ENCODE results near the gene TEKT2. TPM values are rescaled to one million over a fixed set of nuclear protein-coding genes. Genes with fewer than 3 reads are reported as not detected.
A peak's percentile ranks its signal among the peaks of the same experiment; 100 is the strongest.

Gene TEKT2
- total and polyA plus RNA-seq, 2 of the 8 experiments (the other 6 are each of a cell fraction or from before 2014, with no cell fraction given) = 1.6 to 1.7 TPM

GRCh38 chr1:36086529-36087232, 2.8 kb downstream of the TEKT2 start:
- WGBS, 2 experiments (ENCODE audit: extremely low coverage in 1 of 2, insufficient coverage in 1 of 2, insufficient read length in 1 of 2, insufficient replicate concordance in 2 of 2, low coverage in 1 of 2, low lambda C conversion rate in 2 of 2, missing lambda C conversion rate in 1 of 2) = 86% methylated on average over 12 of the region's 12 CpGs; no CpG with 5 or more reads in 1 of the 2 experiments

More at GRCh38 chr1:36086529-36087232, 2.8 kb downstream of the TEKT2 start:
- no peak overlapping the region for H3K27ac ChIP-seq (ENCODE audit: low read depth, low read length)
- no peak overlapping the region for H3K18ac ChIP-seq (ENCODE audit: extremely low read depth, low read length)
- peaks cover 0 to 5% of the 10 kb centered on the region in 2 experiments for H4K20me1 ChIP-seq (replicated peaks in 1 of 2; ENCODE audit: control insufficient read depth in 1 of 2, insufficient read depth in 2 of 2, low read length in 2 of 2)
- peaks cover 0 to 15% of the 10 kb centered on the region in 2 experiments; a peak in 2 of 4 replicates for H3K79me2 ChIP-seq (ENCODE audit: control insufficient read depth in 1 of 2, insufficient read depth in 2 of 2, low read length in 2 of 2)
- H2BK15ac ChIP-seq (ENCODE audit: low read length) = no peak overlapping the region
- no peak overlapping the region for H3K4me2 ChIP-seq (ENCODE audit: insufficient read depth in 1 of 2, low read depth in 2 of 2, low read length in 2 of 2)
- CTCF ChIA-PET (ENCODE audit: partially characterized antibody) = interaction anchor here (0.6 to 4.0 kb wide), 15 partner anchors 10 to 155 kb away, joined by 3 to 38 read pairs (median 4); partner anchors contain the start of gene AGO3
- H2BK120ac ChIP-seq (replicated peaks; ENCODE audit: low read depth, low read length) = no peak overlapping the region
- no peak overlapping the region for H2BK20ac ChIP-seq (ENCODE audit: low read length)
- H3K79me1 ChIP-seq (ENCODE audit: low read depth, low read length) = peaks cover 5% of the 10 kb centered on the region; the same call in 1 of the 2 replicates
- POLR2A ChIA-PET (ENCODE audit: partially characterized antibody) = interaction anchor here (0.6 to 2.4 kb wide), 7 partner anchors 9 to 237 kb away, joined by 3 to 9 read pairs (median 5); partner anchors contain the start of genes AGO3, EVA1B and MAP7D1
- H3K4ac ChIP-seq (replicated peaks; ENCODE audit: insufficient read length, low read depth, low read length) = no peak overlapping the region
- no peak overlapping the region for H3K56ac ChIP-seq (replicated peaks; ENCODE audit: insufficient read length, low read depth, low read length)
- H2BK5ac ChIP-seq (ENCODE audit: low read depth, low read length) = no peak overlapping the region
- H4K8ac ChIP-seq (ENCODE audit: extremely low read depth, insufficient read depth, low read length) = peak overlapping the region; percentile 11; the same call in 1 of the 2 replicates
- H3K4me1 ChIP-seq (replicated peaks in 1 of 4; ENCODE audit: control insufficient read depth in 3 of 4, insufficient read depth in 4 of 4, low read length in 3 of 4) = peaks cover 0 to 18% (median 12%) of the 10 kb centered on the region in 4 experiments; a peak in 5 of 7 replicates
- DNase-seq (ENCODE audit: low read depth in 1 of 2, low spot score in 2 of 2) = no peak
- H3K4me3 ChIP-seq (ENCODE audit: extremely low read depth in 1 of 4, insufficient read depth in 2 of 4, low read depth in 3 of 4, low read length in 4 of 4) = no peak overlapping the region
- FAIRE-seq = no peak
- no peak overlapping the region for H3K14ac ChIP-seq (ENCODE audit: insufficient read length)
- peaks cover 0 to 3% (median 0%) of the 10 kb centered on the region in 4 experiments; a peak in 2 of 7 replicates for H3K27me3 ChIP-seq (replicated peaks in 1 of 4; ENCODE audit: control insufficient read depth in 3 of 4, extremely low read depth in 1 of 4, insufficient read depth in 3 of 4, low read length in 3 of 4)
- H4K91ac ChIP-seq (replicated peaks; ENCODE audit: insufficient read length, low read length) = no peak overlapping the region
- H2BK12ac ChIP-seq (ENCODE audit: low read depth, low read length) = no peak overlapping the region
- TF ChIP-seq CHD1 (IDR thresholded peaks at IDR 0.05; ENCODE audit: low read depth, low read length) = no peak
- no peak for TF ChIP-seq E2F6 (IDR thresholded peaks at IDR 0.05)
- no peak for TF ChIP-seq EP300 (IDR thresholded peaks at IDR 0.05; ENCODE audit: borderline replicate concordance in 1 of 2, low read depth in 2 of 2, low read length in 2 of 2)
- TF ChIP-seq CBX8 (IDR thresholded peaks at IDR 0.05; ENCODE audit: borderline replicate concordance, low read depth, low read length) = no peak
- no peak overlapping the region for H4K5ac ChIP-seq (ENCODE audit: insufficient read length, low read depth, low read length)
- H2AFZ ChIP-seq (ENCODE audit: low read length) = no peak overlapping the region
- no peak overlapping the region for H2AK5ac ChIP-seq (ENCODE audit: low read depth, low read length)
- H3K23me2 ChIP-seq (ENCODE audit: low read depth, low read length) = peaks cover 13% of the 10 kb centered on the region; the same call in 1 of the 2 replicates
- peaks cover 2 to 7% (median 5%) of the 10 kb centered on the region in 4 experiments; a peak in 5 of 8 replicates for H3K36me3 ChIP-seq (ENCODE audit: control insufficient read depth in 2 of 4, insufficient read depth in 4 of 4, low read length in 3 of 4)
- H3K9ac ChIP-seq (replicated peaks in 1 of 4; ENCODE audit: extremely low read depth in 1 of 4, low read depth in 3 of 4, low read length in 3 of 4) = no peak overlapping the region
- H3K23ac ChIP-seq (ENCODE audit: insufficient read length) = no peak overlapping the region
- no peaks in the 10 kb centered on the region for H3K9me3 ChIP-seq (ENCODE audit: insufficient read depth in 2 of 2, low read depth in 1 of 2, low read length in 1 of 2)
